Kidney glomerular epithelial cell (primary cell): Measurements from ENCODE around the gene RASGRF1.
A peak's percentile ranks its signal among the peaks of the same experiment; 100 is the strongest.

Source experiments
- DNase-seq: peaks from one replicate; lab custom pipeline; 2025; lab: John Stamatoyannopoulos, UW

Gene RASGRF1

DNA sequence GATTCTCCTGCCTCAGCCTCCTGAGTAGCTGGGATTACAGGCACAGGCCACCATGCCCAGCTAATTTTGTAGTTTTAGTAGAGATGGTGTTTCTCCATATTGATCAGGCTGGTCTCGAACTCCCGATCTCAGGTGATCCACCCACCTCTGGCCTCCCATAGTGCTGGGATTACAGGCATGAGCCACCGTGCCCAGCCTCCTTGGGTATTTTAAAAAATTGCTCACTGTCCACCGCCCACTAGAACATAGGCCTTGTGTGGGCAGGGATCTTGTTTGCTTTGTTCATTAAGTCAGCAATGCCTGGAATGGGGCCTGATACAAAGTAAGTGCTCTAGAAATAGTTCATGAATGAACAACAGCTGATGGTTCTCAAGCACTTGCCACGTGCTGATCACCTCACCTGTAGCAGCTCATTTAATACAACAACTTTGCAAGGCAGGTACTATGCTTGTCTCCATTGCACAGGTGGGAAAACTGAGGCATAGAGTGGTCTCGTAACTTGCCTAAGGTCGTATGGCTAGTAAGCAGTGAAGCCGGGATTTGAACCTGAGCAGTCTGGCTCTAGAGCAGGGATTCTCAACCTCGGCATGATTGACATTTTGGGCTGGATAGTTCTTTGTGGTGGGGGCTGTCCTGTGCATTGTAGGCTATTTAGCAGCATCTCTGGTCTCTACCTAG, 133.0 kb downstream of the RASGRF1 start:
- DNase-seq, result no peak

DNA sequence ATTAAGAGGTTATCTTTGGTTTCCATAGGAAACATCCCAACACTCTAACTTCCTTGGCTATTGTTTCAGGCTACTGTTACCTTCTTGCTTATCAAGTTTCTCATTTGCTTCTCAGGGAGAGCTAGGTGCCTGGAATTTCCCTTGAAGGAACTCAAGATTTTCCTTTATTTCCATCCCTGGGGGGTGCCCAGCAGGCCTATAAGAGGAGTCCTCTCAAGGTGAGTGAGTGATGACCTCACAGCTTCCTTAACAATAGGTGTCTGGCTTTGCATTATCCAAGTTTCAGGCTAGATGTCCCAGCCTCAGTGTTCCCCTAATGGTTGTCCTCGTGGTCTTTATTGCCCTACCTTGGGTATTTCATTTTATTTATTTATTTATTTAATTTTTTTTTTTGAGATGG, 133.6 kb downstream of the RASGRF1 start:
- DNase-seq, result no peak

DNA sequence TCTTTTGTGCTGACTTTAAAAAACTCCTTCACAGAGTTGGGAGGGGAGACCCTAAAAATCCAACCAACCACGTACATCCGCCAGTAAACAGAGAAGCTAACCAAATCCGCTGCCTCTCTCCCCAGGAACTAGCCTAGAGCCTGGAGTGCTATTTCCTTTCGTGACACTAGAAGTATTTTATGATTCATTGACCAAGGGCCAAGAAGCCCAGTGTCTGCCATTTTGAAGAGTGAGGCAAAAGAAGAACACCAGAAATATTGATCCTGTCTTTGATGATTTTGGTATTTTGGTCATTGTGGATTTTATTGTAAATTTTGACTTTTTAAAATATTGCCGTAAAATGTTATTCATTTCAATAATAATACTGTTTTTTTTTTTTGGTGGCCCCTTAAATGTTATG, 135.2 kb downstream of the RASGRF1 start:
- DNase-seq, result no peak

DNA sequence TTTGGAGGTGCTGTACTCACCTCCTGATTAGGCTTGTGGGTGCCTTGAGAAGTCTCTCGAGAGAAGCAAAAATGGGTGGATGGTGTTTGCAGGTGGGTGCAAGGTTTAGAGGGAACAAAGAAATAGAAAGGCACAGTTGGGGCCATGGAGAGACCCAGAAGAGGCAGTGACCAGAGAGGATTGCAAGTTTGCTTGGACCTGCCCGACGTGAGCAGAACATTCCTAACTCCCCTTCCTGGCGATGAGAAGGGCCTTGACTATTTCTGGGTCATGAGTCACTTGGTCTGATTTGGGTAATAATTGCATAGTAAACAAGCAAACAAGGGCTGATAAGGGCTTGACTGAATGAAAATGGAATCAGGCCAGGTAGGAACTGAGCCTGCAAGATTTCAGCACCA, 138.7 kb downstream of the RASGRF1 start:
- DNase-seq, result peak; percentile 12

DNA sequence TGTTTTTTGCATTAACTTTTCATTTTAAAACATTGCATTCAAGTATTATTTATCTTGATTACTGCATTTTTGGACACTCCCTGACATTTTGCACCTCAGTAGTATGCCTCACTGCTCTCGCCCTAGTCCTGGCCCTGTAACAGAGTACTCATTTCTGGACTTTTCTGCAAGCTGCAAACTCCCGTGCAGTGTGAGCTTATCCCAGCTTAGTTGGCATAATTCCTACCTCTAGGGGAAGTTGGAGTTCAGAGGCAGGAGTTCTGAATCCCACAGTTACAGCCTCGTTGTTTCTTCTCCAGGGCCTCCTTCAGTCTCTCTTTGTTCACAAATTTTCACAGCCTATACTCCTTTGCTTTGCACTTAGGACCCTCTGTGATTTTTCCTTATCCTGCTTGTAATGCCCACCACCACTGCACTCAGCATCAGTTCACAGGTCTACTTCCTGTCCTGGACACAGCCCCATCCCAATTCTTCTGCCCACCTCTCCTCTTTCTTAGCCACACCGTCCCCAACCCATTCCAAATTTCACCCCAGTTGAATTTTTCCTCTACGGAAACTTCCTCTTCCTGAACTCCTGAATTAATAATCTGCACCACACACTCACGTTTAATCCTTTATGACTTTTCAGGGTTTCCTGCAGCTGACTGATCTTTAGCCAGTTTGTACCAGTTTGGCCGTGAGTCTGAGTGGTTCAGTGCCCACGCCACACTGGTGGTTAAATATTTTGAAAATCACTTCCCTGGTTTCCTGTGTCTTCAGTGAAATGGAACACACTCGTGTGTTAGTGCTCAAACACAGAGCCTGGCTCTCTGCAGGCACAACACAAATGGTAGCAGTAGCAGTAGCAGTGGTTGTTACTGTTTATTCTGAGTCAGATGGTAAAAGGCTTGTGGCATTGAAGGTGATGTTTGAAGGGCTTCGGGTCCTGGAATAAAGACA, 139.4 kb downstream of the RASGRF1 start:
- peak; percentile 24 for DNase-seq

DNA sequence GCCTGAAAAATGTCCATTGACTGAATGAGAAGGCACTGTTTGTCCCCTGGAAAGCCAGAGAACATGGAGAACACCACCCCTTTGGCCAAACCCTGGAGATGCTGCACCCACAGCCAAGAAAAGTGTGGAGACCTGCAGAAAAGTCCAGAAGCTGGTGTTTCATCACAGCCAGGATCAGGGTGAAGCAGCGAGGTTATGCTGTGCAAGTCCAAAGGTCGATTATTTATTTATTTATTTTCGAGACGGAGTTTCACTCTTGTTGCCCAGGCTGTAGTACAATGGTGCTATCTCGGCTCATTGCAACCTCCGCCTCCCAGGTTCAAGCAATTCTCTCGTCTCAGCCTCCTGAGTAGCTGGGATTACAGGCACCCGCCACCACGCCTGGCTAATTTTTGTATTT, 140.2 kb downstream of the RASGRF1 start:
- no peak for DNase-seq

DNA sequence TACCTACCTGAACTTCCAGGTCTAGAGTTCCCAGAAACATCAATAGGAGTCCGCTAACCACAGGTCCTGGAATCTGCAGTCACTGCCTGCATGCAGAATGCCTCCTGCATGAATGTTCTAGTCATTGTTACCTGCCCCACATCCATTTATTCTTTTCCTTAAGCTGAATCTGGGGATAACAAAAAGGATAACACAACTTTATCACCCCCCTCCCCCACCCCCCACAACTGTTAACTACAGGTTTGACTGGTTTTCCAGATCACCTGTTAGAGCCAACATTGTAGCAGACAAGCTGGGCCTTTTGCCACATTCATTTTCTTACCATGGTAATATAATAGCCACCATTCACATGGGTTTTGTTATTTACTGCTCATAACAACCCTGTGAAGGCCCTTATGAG, 141.1 kb downstream of the RASGRF1 start:
- no peak for DNase-seq

DNA sequence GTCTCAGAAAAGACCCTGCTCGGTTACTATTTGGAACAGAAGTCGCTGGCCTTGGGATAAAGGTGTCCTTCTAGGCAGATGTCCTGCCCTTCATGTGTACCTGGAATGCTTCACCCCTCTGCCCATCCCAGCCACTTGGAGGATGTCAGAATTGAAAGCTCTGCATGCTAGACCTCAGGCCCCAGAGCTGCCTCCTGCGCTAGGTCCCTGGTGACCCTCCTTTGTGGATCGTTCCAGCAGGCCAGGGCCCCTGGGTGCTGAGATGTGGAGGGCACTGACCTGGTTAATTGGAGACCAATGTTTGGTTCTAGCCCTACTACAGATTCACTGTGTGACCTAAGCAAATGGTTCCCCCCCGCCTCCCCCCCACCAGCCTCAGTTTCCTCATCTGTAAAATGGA, 143.1 kb downstream of the RASGRF1 start:
- no peak for DNase-seq

DNA sequence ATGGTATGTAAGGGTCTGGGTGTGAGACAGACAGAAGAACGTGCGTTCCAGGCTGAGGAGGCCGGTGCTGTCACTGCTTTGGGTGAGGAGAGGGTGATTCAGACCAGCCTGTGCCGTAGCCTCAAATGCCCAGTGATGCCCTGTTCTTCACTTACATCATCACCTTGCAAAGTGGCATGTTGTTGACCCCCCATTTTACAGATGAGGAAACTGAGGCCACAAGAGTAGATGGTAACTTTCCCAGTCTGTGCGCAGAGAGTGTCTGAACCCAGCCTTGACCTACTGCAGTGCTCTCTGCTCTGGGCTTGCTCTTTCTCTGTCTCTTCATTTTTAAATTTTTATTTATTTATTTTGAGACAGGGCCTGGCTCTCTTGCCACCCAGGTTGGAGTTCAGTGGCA, 144.1 kb downstream of the RASGRF1 start:
- DNase-seq, result no peak

DNA sequence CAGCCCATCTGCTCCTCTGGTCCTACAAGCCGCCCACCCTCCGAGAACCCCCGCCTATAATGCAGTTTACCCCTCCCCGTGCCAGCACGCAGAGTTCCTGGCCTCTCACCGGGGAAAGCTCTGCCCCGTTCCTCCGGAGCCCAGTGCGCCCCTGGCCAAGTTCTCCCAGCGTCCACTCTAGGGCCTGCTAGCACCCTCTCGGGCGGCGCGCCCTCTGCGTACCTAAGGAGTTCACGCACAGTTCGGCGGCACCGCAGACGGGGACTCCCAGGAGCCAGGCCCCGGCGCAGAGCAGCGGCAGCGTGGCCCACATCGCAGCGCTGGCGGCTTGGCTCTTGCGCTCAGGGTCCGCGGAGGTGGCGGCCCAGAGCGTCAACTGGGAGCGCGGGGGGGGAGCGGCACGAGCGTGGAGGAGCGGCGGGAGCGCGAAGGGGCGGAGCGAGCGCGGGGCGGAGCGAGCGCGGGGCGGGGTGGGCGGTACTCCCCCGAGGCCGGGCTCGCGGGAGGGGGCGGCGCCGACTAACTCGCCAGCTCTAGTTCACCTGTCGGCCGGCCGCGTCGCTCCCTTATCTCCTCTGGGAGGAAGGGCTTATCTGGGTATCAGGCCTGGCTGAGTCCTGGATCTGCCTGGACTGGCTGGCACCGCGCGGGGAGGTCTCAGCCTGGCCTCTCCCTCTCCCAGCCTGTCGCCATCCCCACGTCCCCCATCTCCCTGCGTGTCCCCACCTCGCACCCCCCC, 145.7 kb downstream of the RASGRF1 start, which contains the start of gene CTSH:
Gene CTSH (minus strand): TSS at position 378 of the 739 bp plus-strand sequence. CDS start 65 bp downstream, at position 313.
- peak; percentile 57 for DNase-seq

DNA sequence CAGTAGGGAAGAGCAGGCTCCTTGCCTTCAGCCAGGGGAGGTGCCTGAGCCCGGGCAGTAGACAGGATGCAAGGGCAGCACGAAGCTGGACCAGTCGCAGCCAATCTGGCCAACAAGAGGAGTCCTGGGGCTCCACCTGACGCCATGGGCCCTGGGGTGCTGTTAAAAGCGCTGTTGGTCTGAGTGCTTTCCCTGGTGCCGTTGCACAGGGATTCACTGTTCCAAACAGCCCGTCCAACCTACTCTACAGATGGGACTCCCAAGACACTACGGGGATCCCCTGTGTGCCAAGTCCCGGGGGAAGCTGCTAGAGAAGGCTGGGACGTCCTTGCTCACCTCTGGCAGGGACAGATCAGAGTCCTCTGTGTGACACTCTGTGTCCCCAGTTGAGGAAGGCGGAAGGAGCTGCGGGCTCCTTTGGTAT, 146.4 kb downstream of the RASGRF1 start:
- DNase-seq, result no peak

DNA sequence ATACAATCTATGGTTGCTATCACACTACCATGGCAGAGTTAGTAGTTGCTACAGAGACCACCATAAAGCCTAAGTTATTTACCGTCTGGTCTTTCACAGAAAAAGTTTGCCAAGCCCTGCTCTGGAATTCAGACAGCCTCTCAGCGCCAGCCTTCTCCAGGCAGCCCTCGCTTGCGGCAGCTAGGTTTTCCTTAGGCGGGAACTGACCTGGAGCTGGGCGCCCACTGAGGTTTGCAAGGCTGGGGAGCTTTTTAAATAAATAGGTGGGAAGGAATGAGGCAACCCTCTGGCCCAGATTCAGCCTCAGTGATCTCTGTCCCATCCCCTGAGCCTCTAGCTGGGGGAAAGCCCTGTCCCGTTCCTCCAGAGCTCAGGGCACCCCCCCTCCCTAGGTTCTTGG, 146.9 kb downstream of the RASGRF1 start:
- no peak for DNase-seq

DNA sequence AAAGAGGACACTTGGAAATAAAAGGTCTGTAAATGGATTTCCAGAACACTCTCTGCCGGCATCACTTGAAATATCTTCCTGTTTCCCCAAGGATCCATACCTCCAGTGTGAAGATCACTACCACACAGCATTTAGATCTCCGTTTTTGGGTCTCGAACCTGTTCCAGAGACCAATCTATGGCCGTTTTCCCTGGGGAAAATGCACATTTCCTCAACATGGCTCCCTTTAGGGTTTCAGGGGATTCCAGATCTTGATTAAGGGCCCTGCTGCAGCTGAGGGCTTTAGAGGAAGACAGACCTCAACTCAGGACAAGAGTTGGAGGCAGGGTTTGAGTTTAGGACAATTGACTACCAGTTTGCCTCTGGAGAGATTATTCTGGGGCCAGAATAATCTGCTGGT, 147.8 kb downstream of the RASGRF1 start:
- DNase-seq, result no peak

DNA sequence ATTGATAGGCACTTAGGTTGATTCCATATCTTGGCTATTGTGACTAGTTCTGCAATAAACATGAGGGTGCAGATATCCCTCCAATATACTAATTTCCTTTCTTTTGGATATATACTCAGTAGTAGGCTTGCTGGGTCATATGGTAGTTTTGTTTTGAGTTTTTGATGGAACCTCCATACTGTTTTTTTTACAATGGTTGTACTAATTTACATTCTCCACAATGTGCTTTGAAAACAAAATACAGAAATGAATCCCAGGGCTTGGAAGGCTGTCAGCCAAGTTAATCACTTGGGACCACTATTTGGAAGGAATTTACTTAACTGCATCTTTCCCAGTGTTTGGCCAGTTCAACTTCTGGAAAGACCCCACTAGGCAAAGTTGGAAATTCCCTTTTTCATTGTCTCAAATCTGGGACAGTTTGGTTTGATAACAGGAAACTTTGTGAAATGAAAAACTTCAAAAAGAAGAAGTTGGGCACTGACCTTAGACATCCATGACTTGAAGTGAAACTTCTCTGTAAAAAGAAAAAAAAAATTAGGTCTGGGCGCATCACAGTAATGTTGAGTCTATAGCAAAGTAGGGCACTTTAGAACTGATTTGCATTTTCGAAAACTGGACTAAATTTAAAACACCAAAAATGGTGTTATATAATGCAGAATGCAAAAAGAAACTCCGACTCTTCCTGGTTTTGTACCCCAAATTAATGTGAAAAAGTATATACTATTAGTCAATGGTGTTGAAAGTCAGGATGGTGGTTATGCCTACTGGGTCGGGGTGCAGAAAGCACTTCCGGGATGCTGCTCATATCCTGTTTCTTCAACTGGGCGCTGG, 151.7 kb downstream of the RASGRF1 start:
- no peak for DNase-seq

DNA sequence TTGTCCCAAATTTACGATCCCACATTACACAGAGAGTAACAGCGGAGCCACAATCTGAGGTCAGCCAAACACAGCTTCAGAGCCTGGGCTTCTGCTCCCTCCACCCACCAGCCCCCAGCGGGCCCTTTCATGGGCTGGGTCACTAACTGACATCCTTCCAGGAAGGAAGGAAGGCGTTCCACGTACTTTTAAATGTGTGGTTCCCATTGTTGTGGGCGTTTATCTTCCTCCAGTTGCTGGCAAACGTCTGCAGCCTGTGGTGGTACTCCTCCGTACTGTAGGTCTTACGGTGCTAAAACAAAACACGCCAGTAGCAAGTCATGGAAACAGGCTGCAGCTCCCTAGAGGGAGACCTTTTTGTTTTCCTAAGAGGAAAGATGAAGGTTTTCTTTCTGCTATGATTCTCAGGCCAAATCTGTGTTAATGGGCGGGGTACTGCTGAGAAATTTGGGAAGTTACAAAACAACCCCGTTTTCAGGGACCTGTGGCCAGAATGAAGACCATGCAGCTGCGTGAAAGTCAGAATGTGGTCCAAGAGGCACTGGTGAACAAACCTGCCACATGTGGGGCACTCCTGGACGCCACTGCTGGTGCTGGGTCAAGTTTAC, 153.3 kb downstream of the RASGRF1 start:
- DNase-seq, result no peak

DNA sequence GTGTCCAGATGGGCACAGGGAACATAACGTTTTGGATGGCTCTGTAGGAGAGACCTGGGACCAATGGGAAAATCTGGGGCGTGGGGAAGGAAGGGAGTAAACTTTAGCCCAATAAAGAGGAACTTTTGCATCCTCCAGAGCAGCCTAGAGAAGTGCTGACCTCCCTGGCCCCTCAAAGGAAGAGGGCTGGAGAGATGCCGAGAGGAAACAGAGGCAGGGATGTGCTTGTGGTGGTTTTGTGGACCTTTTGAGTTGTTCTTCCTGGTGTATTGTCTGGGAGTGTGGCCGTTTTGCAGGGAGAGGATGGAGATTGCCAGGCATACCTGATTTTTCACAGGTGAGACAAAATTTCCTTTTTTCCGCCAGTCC, 155.9 kb downstream of the RASGRF1 start:
- no peak for DNase-seq

DNA sequence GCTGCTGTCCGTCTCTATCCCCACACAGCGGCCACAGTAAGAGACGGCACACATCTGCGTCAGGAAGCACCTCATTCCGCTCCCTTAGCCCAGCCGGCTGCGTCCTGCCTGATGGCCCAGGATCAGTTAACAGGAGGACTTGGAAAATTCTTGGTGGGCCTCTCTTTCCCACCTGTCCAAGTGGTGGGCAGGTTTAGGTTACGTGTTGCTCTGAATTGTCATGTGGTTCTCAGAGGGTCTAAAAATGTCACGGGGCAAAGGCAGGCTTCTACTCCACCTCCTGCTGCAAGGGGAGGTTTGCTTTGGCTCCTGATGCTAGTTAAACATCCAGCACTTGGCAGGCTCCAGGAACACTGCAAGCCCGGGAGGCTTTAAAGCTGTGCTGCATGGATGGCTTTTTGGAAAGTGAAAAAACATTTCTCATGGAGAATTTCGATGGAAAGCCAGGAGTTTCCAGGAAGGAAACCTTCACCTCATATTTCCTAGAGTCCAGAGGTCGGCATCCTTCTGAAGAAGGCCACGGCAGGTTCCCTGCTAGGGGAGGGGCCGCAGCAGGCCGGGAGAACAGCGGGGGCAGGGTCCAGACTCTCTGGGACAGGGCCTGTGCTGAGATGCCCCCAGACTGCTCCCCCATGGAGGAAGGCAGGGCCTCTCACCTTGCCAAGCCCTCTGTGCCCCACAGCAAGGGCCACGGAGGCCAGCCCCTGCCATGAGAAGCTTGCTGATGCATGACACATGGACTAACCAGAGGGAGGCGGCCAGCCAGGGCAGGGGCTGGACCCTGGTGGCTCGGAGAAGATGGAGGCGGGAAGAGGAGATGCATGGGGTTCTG, 156.5 kb downstream of the RASGRF1 start:
- DNase-seq, result no peak

DNA sequence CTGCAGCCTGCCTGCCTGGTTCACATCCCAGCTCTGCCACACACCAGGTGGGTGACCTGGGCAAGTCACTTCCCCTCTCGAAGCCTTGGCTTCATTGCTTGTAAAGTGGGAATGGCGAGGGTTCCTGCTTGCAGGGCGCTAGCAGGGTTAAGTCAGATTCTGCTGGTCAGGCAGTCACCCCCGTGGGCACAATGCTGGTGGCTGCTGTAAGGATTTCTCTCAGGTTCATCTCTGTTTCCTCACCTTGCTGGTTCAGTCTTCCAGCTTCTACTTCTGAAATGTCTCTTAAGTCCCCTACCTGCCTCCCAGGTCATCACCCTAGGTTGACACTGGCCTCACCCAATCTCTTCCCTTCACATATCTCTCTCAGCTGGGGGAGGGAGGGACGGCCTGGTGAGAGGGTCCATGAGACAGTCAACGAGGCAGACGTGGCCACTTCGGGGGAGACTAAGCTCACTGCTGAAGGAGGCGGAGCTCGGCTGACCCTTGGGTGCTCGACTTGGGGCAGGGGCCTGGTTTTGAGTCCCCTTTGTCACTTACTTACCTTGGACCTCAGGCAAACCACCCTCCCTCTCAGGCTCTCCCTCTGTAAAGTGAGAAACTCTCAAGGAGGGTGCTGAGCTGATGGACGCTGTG, 157.3 kb downstream of the RASGRF1 start:
- no peak for DNase-seq

DNA sequence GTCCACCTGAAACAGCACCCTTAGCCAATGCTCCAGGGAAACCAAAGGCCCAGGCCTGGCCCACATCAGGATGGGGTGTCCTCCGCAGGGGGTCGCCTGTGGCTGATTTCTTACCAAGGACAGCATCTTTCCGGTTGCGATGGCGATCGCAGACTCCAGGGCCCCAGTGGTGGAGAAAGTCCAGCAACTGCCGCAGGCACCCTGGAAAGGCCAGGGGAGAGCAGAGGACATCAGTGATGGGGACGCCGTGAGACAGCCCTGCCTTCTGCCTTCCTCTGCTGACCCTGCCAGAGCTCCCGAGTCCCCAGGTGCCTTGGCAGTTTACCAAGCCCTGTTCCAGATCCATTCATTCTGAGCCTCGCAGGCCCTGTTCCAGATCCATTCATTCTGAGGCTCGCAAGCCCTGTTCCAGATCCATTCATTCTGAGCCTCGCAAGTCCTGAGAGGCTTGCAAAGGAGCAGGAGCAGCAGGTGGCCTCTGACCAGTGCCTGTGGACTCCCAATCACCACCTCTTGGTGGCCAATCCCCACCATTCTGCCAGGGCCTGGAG, 158.2 kb downstream of the RASGRF1 start:
- DNase-seq, result no peak
